ENCODE data around the gene EFCAB5.

DNA sequence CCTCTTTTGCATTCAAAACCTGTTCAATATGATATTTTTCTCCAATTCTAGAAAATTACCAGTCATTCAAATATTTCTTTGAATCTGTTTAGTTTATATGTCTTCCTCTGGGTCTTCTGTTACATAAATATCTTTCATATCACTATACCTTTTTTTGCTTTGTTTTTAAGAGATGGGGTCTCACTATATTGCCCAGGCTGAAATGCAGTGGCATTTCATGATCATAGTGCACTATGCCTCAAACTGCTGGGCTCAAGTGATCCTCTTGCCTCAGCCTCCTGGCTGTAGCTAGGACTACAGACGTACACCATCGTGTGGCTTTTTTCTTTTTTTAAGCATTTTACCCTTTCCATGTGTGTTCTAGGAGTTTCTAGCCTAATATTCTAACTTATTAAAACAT lies 214.0 kb downstream of the EFCAB5 start:
- TF ChIP-seq EZH2 (IDR thresholded peaks at IDR 0.05; ENCODE audit: borderline replicate concordance, insufficient read depth, low read depth, low read length, poor library complexity, severe bottlenecking), result no peak
- TF ChIP-seq, protein P1, sequence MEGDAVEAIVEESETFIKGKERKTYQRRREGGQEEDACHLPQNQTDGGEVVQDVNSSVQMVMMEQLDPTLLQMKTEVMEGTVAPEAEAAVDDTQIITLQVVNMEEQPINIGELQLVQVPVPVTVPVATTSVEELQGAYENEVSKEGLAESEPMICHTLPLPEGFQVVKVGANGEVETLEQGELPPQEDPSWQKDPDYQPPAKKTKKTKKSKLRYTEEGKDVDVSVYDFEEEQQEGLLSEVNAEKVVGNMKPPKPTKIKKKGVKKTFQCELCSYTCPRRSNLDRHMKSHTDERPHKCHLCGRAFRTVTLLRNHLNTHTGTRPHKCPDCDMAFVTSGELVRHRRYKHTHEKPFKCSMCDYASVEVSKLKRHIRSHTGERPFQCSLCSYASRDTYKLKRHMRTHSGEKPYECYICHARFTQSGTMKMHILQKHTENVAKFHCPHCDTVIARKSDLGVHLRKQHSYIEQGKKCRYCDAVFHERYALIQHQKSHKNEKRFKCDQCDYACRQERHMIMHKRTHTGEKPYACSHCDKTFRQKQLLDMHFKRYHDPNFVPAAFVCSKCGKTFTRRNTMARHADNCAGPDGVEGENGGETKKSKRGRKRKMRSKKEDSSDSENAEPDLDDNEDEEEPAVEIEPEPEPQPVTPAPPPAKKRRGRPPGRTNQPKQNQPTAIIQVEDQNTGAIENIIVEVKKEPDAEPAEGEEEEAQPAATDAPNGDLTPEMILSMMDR (IDR thresholded peaks at IDR 0.05), result no peak
